ENCODE results near the gene ATP8B4.

The ATP8B4 gene

GRCh38 chr15:49923671-49924070 is 195.4 kb downstream of the ATP8B4 start:
- DNase-seq = no peak

GRCh38 chr15:49919034-49919433 is 200.0 kb downstream of the ATP8B4 start:
- no peak for DNase-seq

GRCh38 chr15:49918121-49918520 is 200.9 kb downstream of the ATP8B4 start:
- no peak for DNase-seq

GRCh38 chr15:49916998-49917397 is 202.0 kb downstream of the ATP8B4 start:
- no peak for DNase-seq

GRCh38 chr15:49915822-49916221 is 203.2 kb downstream of the ATP8B4 start:
- DNase-seq = no peak

GRCh38 chr15:49908933-49909295 is 210.1 kb downstream of the ATP8B4 start:
- DNase-seq = no peak

- DNase-seq = no peak
Measured at GRCh38 chr15:49908236-49908932, 210.6 kb downstream of the ATP8B4 start.

- no peak for DNase-seq
Measured at GRCh38 chr15:49906966-49907365, 212.1 kb downstream of the ATP8B4 start.

- no peak for DNase-seq
Measured at GRCh38 chr15:49905221-49905620, 213.8 kb downstream of the ATP8B4 start.

GRCh38 chr15:49904296-49904695 is 214.7 kb downstream of the ATP8B4 start:
- DNase-seq = no peak

- DNase-seq = no peak
Measured at GRCh38 chr15:49902685-49903501, 216.1 kb downstream of the ATP8B4 start.

GRCh38 chr15:49901996-49902684 is 216.9 kb downstream of the ATP8B4 start:
- DNase-seq = no peak

- DNase-seq = no peak
Measured at GRCh38 chr15:49901321-49901720, 217.7 kb downstream of the ATP8B4 start.

- DNase-seq = no peak
Measured at GRCh38 chr15:49900903-49901235, 218.2 kb downstream of the ATP8B4 start.

GRCh38 chr15:49900006-49900902 is 218.8 kb downstream of the ATP8B4 start:
- no peak for DNase-seq

- DNase-seq = no peak
Measured at GRCh38 chr15:49898575-49899283, 220.3 kb downstream of the ATP8B4 start.

- DNase-seq = no peak
Measured at GRCh38 chr15:49898097-49898496, 220.9 kb downstream of the ATP8B4 start.

- DNase-seq = no peak
Measured at GRCh38 chr15:49895347-49896223, 223.4 kb downstream of the ATP8B4 start.

- DNase-seq = no peak
Measured at GRCh38 chr15:49890689-49891088, 228.3 kb downstream of the ATP8B4 start.

GRCh38 chr15:49889536-49889935 is 229.5 kb downstream of the ATP8B4 start:
- no peak for DNase-seq

GRCh38 chr15:49888734-49889133 is 230.3 kb downstream of the ATP8B4 start:
- no peak for DNase-seq
